ENCODE measurements around the gene SERPINA6.

Gene SERPINA6

GRCh38 chr14:94368243-94368590 lies 45.1 kb upstream of the SERPINA6 start:
- no peak for TF ChIP-seq TAF1 (IDR thresholded peaks at IDR 0.05; ENCODE audit: borderline replicate concordance, insufficient read depth, low read length)
- no peak for TF ChIP-seq FOXP2 (optimal IDR thresholded peaks at IDR 0.05; ENCODE audit: borderline replicate concordance, extremely low read depth, extremely low read length, insufficient read depth)
- TF ChIP-seq POLR2AphosphoS5 (IDR thresholded peaks at IDR 0.05; ENCODE audit: low read depth, low read length), result no peak
- TF ChIP-seq, protein P1, sequence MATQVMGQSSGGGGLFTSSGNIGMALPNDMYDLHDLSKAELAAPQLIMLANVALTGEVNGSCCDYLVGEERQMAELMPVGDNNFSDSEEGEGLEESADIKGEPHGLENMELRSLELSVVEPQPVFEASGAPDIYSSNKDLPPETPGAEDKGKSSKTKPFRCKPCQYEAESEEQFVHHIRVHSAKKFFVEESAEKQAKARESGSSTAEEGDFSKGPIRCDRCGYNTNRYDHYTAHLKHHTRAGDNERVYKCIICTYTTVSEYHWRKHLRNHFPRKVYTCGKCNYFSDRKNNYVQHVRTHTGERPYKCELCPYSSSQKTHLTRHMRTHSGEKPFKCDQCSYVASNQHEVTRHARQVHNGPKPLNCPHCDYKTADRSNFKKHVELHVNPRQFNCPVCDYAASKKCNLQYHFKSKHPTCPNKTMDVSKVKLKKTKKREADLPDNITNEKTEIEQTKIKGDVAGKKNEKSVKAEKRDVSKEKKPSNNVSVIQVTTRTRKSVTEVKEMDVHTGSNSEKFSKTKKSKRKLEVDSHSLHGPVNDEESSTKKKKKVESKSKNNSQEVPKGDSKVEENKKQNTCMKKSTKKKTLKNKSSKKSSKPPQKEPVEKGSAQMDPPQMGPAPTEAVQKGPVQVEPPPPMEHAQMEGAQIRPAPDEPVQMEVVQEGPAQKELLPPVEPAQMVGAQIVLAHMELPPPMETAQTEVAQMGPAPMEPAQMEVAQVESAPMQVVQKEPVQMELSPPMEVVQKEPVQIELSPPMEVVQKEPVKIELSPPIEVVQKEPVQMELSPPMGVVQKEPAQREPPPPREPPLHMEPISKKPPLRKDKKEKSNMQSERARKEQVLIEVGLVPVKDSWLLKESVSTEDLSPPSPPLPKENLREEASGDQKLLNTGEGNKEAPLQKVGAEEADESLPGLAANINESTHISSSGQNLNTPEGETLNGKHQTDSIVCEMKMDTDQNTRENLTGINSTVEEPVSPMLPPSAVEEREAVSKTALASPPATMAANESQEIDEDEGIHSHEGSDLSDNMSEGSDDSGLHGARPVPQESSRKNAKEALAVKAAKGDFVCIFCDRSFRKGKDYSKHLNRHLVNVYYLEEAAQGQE (IDR thresholded peaks at IDR 0.05; ENCODE audit: insufficient read depth in 1 of 2, low read depth in 2 of 2, low read length in 2 of 2), result no peak
- no peak for TF ChIP-seq SIN3A (IDR thresholded peaks at IDR 0.05; ENCODE audit: borderline replicate concordance, insufficient read depth, low read length)

DNA sequence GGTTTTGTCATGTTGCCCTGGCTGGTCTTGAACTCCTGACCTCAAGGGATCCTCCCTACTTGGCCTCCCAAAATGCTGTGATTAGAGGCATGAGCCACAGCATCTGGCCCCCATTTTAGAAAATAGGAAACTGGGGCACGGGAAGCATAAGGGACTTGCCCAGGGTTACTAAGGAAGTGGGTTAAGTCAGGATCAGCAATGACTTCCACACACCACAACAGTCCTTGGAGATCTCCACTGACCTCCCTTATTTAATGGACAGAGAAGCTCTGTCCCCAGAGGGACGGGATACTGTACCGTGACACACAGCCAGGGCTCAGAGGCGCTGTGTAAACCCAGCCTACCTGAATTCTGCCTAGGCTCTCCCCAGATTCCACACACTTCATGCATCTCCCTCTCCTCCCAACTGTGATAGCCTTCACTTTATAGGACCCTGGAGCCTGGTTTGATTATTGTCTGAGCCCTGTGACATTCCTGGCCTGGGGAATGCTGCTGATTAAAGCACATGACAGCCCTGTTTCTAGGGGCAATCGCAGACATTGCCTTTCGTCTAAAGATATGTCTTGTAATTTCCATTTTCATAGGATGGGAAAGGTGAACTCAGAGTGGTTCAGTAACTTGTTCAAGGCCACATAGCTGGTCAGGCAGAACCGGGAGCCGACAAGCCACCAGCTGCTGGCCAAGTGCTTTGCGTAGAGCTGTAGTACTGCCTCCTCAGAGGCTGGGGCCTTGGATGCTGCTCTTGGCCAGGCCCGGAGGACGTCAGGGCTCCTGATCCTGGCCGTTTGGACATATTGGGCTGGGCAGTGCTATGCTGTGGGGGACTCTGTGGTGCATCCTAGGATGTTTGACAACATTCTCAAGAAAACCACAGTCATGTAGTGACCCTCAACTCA lies 44.5 kb upstream of the SERPINA6 start:
- no peak for TF ChIP-seq FOXP2 (optimal IDR thresholded peaks at IDR 0.05; ENCODE audit: borderline replicate concordance, extremely low read depth, extremely low read length, insufficient read depth)
- TF ChIP-seq SIN3A (IDR thresholded peaks at IDR 0.05; ENCODE audit: borderline replicate concordance, insufficient read depth, low read length), result no peak
- TF ChIP-seq TAF1 (IDR thresholded peaks at IDR 0.05; ENCODE audit: borderline replicate concordance, insufficient read depth, low read length), result no peak
- no peak for TF ChIP-seq POLR2AphosphoS5 (IDR thresholded peaks at IDR 0.05; ENCODE audit: low read depth, low read length)
- TF ChIP-seq, protein P1 (IDR thresholded peaks at IDR 0.05; ENCODE audit: insufficient read depth in 1 of 2, low read depth in 2 of 2, low read length in 2 of 2), result no peak

GRCh38 chr14:94366146-94366915 lies 43.2 kb upstream of the SERPINA6 start, which contains the start of gene SERPINA2:
SERPINA2 (minus strand) TSS chr14:94366698.
- no peak for TF ChIP-seq POLR2AphosphoS5 (IDR thresholded peaks at IDR 0.05; ENCODE audit: low read depth, low read length)

DNA sequence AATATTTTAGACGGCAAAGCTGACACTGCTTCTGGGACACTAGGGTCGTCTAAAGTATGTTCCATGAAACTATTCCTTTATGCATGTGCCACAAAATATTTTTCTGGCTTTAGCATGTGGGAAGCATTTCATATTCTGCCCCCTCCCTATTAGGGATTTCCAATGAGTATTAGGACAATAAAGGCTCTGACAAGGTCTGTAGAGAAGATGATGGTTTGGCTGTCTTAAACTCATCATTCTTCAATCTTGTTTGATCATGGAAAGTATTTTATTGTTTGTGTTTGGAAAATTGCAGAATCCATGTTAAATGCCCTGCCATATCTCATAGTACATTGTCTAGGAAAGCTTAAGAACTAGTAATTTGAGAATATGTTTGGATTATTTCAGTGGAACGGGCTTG lies 42.5 kb upstream of the SERPINA6 start:
- TF ChIP-seq SIN3A (IDR thresholded peaks at IDR 0.05; ENCODE audit: borderline replicate concordance, insufficient read depth, low read length) (no peak), FOXP2 (optimal IDR thresholded peaks at IDR 0.05; ENCODE audit: borderline replicate concordance, extremely low read depth, extremely low read length, insufficient read depth) (no peak), POLR2AphosphoS5 (IDR thresholded peaks at IDR 0.05; ENCODE audit: low read depth, low read length) (no peak), TAF1 (IDR thresholded peaks at IDR 0.05; ENCODE audit: borderline replicate concordance, insufficient read depth, low read length) (no peak)
- TF ChIP-seq, protein P1 (IDR thresholded peaks at IDR 0.05; ENCODE audit: insufficient read depth in 1 of 2, low read depth in 2 of 2, low read length in 2 of 2), result no peak

DNA sequence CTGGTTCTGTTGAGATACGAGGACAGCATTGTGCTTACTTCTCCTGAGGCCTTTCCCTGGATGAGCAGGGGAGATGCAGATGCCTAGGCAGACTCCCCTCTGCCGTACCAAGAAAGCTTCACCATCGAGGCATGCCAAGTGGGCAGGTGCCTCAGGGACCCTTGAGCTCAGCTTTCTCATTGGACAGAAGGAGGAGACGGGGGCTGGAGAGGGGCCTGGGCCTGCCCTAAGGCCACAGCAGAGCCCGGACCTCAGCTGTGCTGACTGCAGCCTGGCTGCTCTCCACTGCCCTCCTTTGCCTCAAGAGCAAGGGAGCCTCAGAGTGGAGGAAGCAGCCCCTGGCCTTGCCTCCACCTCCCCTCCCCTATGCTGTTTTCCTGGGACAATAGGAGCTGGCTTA lies 41.8 kb upstream of the SERPINA6 start:
- TF ChIP-seq POLR2AphosphoS5 (IDR thresholded peaks at IDR 0.05; ENCODE audit: low read depth, low read length) (no peak), FOXP2 (optimal IDR thresholded peaks at IDR 0.05; ENCODE audit: borderline replicate concordance, extremely low read depth, extremely low read length, insufficient read depth) (no peak), SIN3A (IDR thresholded peaks at IDR 0.05; ENCODE audit: borderline replicate concordance, insufficient read depth, low read length) (no peak), TAF1 (IDR thresholded peaks at IDR 0.05; ENCODE audit: borderline replicate concordance, insufficient read depth, low read length) (no peak)
- TF ChIP-seq, protein P1 (IDR thresholded peaks at IDR 0.05; ENCODE audit: insufficient read depth in 1 of 2, low read depth in 2 of 2, low read length in 2 of 2), result no peak

Measured in PFSK-1 (cell line).